ENCODE results near the gene POU2F3. TPM values are rescaled to one million over a fixed set of nuclear protein-coding genes. Genes with fewer than 3 reads are reported as not detected.

Gene POU2F3
- total RNA-seq, 2 experiments from 2014 or later: not detected

DNA sequence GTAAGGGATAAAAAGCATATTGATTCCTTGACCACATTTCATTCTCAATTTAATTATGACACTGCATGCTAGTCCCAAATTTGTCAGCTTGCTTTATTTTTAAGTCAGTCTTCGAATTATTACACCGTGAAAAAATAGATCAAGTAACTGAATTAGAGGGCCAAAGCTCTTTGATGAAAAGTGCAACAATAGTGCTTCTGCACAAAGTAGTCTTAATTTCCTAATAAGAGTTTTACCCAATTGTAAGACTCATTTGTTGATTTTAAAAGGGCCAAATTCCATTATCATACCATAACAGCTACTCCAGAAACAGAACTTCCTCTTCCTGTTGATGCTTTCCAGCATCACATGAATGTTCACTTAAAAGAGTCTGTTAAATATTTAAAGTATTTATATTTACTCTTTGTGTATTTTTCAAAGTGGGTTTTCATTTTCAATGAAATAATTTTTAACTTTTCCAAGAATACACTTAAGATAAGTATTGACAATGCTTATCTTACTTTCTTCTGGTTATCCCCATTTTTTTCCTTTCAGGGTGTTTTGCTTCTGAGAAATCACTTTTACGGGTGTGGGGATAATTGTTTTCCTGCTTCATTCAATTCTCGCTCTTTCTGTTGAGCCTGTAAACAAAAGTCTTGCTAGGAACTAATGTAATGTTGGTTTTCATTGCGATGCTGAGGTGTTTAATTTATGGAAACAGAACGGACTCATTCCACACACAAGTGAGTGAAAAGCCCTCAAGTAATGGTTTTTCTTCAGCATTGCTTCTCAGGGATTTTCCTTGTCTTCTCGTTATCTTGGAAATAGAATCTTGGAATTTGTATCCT lies 98.4 kb downstream of the POU2F3 start:
- ChIA-PET POLR2A (no interaction called here), CTCF (no interaction called here)
- H3K27ac Mint-ChIP-seq: peak overlapping the region; percentile 15
- H3K4me1 Mint-ChIP-seq (ENCODE audit: low read depth): peaks cover 34% of the 10 kb centered on the region
- H3K27me3 Mint-ChIP-seq: peaks cover 48% of the 10 kb centered on the region
- no peaks in the 10 kb centered on the region for H3K9me3 Mint-ChIP-seq
- H3K36me3 Mint-ChIP-seq: peaks cover 11% of the 10 kb centered on the region
- DNase-seq: no peak
- H3K4me3 Mint-ChIP-seq: peak overlapping the region; percentile 88
- intact Hi-C loops (cut with micrococcal nuclease): loop anchor here (10.0 kb wide), 3 partner anchors 166 to 856 kb away; no protein-coding TSS in a partner anchor

DNA sequence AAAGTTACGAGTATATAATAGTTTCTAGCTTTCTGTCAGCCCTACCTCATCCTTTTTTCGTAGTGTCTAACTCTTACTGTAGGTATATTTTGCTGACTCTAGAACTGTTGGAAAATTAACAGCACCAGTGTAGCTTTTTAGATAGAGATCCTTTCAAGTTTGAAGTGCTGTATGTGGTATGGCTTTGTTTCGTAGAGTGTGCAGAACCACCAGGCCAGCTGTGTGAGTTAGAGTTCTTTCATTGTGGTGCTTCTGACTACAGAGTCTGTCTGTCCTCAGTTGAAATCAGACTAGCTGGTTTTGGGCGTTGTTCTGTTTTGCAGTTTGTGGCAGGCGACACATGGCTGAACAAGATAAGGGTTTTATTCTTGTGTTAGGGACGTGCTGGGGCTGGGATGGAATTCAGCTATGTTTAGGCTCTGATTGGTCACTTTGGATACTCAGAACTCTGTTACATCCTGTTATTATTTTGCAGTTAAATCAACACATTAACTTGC lies 99.5 kb downstream of the POU2F3 start:
- no peak for DNase-seq
- Mint-ChIP-seq H3K36me3 (peaks cover 11% of the 10 kb centered on the region), H3K27me3 (peaks cover 45% of the 10 kb centered on the region), H3K4me1 (ENCODE audit: low read depth) (peaks cover 40% of the 10 kb centered on the region), H3K27ac (no peak overlapping the region), H3K4me3 (no peak overlapping the region), H3K9me3 (no peaks in the 10 kb centered on the region)
- intact Hi-C loops (cut with micrococcal nuclease): loop anchor here (10.0 kb wide), 3 partner anchors 165 to 855 kb away; no protein-coding TSS in a partner anchor
- CTCF ChIA-PET: interaction anchor here (1.2 kb wide), 1 partner anchor 13 kb away, joined by 5 read pairs; no protein-coding TSS in a partner anchor
- POLR2A ChIA-PET: no interaction called here

DNA sequence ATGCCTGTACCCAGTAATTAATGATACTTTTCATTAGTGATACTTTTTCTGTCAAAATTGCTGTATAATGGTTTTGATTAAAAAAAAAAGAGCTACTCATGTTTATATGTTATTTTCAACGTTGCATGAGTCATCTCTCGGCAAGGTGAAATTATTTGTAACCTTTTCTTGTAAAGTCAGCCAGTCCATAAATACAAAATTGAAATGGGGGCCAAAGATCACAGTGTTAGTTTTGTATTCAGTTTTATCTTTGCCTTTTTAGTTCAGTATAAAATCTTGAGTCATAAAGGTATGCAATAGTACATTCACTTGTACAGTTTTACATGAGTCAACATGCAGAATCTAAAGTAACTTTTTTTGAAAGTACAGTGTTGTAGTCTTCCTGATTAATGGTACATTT lies 100.6 kb downstream of the POU2F3 start:
- POLR2A ChIA-PET: no interaction called here
- peaks cover 50% of the 10 kb centered on the region for H3K27me3 Mint-ChIP-seq
- intact Hi-C loops (cut with micrococcal nuclease): loop anchor here (5.0 kb wide), 1 partner anchor 497 kb away; no protein-coding TSS in a partner anchor

DNA sequence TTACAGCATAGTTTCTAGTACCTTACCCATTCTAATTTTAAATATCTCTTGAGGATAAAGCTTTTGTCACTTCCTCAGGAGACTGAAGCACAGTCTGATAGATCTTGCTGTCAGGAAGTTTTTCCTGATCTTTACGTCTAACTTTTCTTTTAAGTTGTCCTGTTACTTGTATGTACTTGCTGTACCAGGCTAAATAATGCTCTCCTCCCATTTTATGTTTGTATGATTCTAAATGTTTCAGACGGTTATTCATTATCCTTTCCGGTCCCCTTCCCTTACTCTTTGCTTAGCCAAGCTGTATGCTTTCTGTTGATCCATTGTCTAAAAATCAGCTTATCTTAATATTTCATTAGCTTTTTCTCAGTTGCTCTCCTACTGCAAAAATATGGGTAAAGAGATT lies 102.3 kb downstream of the POU2F3 start:
- Mint-ChIP-seq H3K27ac (no peak overlapping the region), H3K27me3 (peaks cover 59% of the 10 kb centered on the region), H3K4me3 (no peak overlapping the region), H3K4me1 (ENCODE audit: low read depth) (peaks cover 50% of the 10 kb centered on the region), H3K9me3 (no peaks in the 10 kb centered on the region), H3K36me3 (peaks cover 6% of the 10 kb centered on the region)
- DNase-seq: no peak
- intact Hi-C loops (cut with micrococcal nuclease): loop anchor here (5.0 kb wide), 1 partner anchor 495 kb away; no protein-coding TSS in a partner anchor
- ChIA-PET POLR2A (no interaction called here), CTCF (no interaction called here)

More for the DNA sequence above, 100.6 kb downstream of the POU2F3 start:
- CTCF ChIA-PET: no interaction called here
- Mint-ChIP-seq H3K36me3 (peaks cover 11% of the 10 kb centered on the region), H3K4me3 (no peak overlapping the region), H3K4me1 (ENCODE audit: low read depth) (peaks cover 46% of the 10 kb centered on the region), H3K9me3 (no peaks in the 10 kb centered on the region), H3K27ac (no peak overlapping the region)
- no peak for DNase-seq

DNA sequence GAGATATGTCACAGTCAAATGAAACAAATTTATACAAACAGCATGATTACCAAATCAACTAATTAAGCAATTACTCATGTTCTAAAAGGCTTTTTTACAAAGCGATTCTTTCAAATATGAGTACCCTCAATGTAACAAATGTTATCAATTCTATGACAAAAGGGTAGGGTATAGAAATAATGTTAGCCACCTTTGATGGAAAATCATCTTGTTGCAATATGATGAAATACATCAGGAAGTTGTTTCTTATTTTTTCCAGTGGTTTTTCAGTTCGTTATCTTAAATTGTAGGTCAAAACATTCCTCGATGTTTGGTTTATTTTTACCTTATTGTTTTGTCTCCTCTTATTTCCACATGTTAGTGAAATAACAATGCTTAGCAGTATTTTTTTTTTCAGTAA lies 102.7 kb downstream of the POU2F3 start:
- Mint-ChIP-seq H3K27me3 (peaks cover 58% of the 10 kb centered on the region), H3K9me3 (no peaks in the 10 kb centered on the region), H3K36me3 (peaks cover 5% of the 10 kb centered on the region), H3K4me3 (no peak overlapping the region), H3K4me1 (ENCODE audit: low read depth) (peaks cover 47% of the 10 kb centered on the region), H3K27ac (no peak overlapping the region)
- no peak for DNase-seq
- POLR2A ChIA-PET: no interaction called here
- intact Hi-C loops (cut with micrococcal nuclease): loop anchor here (5.0 kb wide), 1 partner anchor 495 kb away; no protein-coding TSS in a partner anchor
- CTCF ChIA-PET: no interaction called here

DNA sequence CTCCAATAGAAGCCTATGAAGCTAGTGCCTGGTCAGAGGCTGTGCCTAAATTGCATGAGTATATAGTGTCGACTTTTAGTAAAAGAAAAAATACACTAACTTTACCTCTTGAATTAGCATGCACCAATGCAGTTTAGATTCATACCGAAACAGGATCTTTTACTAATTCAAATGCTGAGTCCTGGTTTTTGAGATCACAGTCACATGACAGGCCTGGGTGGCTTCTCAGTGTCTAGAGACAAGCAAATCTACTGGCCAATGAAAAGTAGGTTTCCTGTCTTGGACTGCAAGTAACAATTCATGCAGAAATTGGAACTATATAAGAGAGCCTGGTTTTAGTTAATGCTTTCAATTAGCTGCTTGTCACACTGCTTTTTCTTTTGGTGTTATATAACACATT lies 103.5 kb downstream of the POU2F3 start:
- Mint-ChIP-seq H3K9me3 (no peaks in the 10 kb centered on the region), H3K27ac (no peak overlapping the region), H3K4me1 (ENCODE audit: low read depth) (peaks cover 41% of the 10 kb centered on the region), H3K36me3 (peaks cover 5% of the 10 kb centered on the region), H3K4me3 (no peak overlapping the region), H3K27me3 (peaks cover 56% of the 10 kb centered on the region)
- peak; percentile 26 for DNase-seq
- CTCF ChIA-PET: no interaction called here
- POLR2A ChIA-PET: no interaction called here
- intact Hi-C loops (cut with micrococcal nuclease): loop anchor here (5.0 kb wide), 1 partner anchor 494 kb away; no protein-coding TSS in a partner anchor

DNA sequence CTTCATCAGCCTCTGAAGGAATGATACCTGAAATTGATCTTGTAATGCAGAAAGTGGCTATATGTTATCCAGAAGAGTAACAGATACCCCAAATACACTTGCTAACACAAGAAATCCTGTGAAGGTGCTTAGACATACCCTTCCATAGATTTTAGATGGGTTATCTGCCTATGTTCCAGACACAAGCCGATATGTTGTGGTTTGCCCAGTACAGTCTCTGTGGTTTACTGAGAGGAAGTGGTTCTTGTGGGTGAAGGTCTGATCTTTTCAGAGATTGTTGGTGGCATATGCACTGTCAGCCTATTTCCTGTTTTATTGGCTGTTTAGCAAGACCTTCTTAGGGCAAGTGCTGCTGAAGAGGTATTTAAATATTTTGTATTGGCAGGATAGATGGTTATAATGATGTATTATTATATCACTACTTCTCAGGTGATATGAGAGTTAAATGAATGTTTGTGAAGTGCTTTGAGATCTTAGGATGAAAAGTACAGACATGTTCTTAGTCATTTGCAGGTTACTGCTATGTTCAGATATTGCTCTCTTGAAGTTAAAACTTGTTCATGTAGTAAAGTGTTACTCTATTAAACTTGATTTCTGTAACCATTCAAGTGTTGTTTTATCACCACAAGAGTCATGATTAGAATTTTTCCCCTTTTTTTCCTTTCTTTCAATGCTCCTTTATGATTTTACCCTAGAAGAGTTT lies 104.5 kb downstream of the POU2F3 start:
- H3K4me3 Mint-ChIP-seq: peak overlapping the region; percentile 10
- CTCF ChIA-PET: interaction anchor here (1.0 kb wide), 1 partner anchor 9 kb away, joined by 4 read pairs; no protein-coding TSS in a partner anchor
- H3K4me1 Mint-ChIP-seq (ENCODE audit: low read depth): peaks cover 38% of the 10 kb centered on the region
- H3K36me3 Mint-ChIP-seq: peaks cover 5% of the 10 kb centered on the region
- intact Hi-C loops (cut with micrococcal nuclease): loop anchor here (1.0 to 5.0 kb wide), 3 partner anchors 8 to 493 kb away; partner anchors contain the start of gene ARHGEF12
- POLR2A ChIA-PET: no interaction called here
- DNase-seq: peak; percentile 58
- no peak overlapping the region for H3K27ac Mint-ChIP-seq
- peaks cover 56% of the 10 kb centered on the region for H3K27me3 Mint-ChIP-seq
- H3K9me3 Mint-ChIP-seq: no peaks in the 10 kb centered on the region

DNA sequence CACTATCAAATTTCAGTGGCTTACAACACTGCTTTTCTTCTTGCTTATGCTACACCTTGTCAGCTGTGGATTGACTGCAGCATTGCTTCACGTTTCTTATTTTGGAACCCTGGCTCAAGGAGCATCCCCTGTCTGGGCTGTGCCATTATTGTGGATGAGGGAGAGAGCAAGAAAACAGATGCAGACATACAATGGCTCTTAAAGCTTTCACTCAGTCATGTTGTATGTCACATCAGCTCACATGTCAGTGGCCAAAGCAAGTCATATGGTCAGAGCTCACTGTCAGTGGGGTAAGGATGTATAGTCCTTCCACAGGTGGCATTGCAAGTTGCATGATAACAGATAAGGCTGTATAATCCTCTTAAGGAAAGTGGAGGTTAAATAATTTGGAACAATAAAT lies 106.3 kb downstream of the POU2F3 start:
- no peak overlapping the region for H3K27ac Mint-ChIP-seq
- DNase-seq: no peak
- ChIA-PET CTCF (no interaction called here), POLR2A (interaction anchor here (0.7 kb wide), 1 partner anchor 1013 kb away, joined by 3 read pairs; no protein-coding TSS in a partner anchor)
- peaks cover 56% of the 10 kb centered on the region for H3K27me3 Mint-ChIP-seq
- no peak overlapping the region for H3K4me3 Mint-ChIP-seq
- H3K9me3 Mint-ChIP-seq: no peaks in the 10 kb centered on the region
- intact Hi-C loops (cut with micrococcal nuclease): no loop called here
- H3K36me3 Mint-ChIP-seq: peaks cover 3% of the 10 kb centered on the region
- H3K4me1 Mint-ChIP-seq (ENCODE audit: low read depth): peaks cover 26% of the 10 kb centered on the region

DNA sequence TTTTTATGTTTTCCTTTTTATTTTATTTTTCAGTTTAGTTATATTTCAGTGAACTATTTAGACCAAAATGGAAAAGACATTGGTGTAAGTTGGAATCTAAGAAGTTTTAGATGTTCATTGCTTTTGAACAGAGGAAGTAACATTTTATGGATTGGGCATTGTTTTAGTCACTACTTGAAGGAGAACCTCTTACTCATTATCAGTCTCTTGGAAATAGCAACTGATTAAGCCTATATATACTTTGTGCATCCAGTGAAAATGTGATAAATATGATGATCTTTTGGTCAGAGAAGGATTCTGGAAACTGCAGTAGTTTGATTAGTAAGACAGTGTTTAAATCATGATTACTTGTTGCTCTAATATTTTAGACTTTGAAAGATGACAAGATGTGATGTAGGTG lies 110.7 kb downstream of the POU2F3 start:
- ChIA-PET CTCF (interaction anchor here (2.9 kb wide), 1 partner anchor 16 kb away, joined by 12 read pairs; no protein-coding TSS in a partner anchor), POLR2A (no interaction called here)
- Mint-ChIP-seq H3K4me3 (no peak overlapping the region), H3K27me3 (peaks cover 52% of the 10 kb centered on the region), H3K9me3 (no peaks in the 10 kb centered on the region), H3K4me1 (ENCODE audit: low read depth) (peaks cover 9% of the 10 kb centered on the region), H3K27ac (no peak overlapping the region), H3K36me3 (no peaks in the 10 kb centered on the region)
- DNase-seq: no peak
- intact Hi-C loops (cut with micrococcal nuclease): no loop called here

DNA sequence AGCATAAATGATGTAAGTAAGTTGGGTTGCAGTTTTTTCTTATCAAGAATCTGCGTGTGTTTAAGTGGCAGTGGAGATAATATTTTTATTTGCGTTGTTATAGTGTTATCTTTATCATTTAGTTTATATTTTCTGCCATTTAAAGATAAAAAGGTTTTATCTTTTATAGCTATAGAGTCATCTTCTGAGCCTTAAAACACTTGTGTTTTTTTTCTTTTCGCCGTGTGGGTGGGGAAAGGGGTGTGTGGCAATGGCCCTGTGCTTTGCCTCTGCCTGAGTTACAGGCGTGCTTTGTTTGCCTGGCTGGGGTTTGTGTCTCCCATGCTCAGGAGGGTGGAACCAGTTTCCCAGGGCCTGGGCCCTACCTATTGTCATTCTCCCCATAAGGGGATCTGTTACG lies 112.5 kb downstream of the POU2F3 start:
- Mint-ChIP-seq H3K4me3 (no peak overlapping the region), H3K27me3 (peaks cover 41% of the 10 kb centered on the region), H3K9me3 (no peaks in the 10 kb centered on the region), H3K4me1 (ENCODE audit: low read depth) (no peaks in the 10 kb centered on the region), H3K27ac (no peak overlapping the region), H3K36me3 (no peaks in the 10 kb centered on the region)
- CTCF ChIA-PET: no interaction called here
- intact Hi-C loops (cut with micrococcal nuclease): no loop called here
- POLR2A ChIA-PET: no interaction called here
- DNase-seq: no peak

DNA sequence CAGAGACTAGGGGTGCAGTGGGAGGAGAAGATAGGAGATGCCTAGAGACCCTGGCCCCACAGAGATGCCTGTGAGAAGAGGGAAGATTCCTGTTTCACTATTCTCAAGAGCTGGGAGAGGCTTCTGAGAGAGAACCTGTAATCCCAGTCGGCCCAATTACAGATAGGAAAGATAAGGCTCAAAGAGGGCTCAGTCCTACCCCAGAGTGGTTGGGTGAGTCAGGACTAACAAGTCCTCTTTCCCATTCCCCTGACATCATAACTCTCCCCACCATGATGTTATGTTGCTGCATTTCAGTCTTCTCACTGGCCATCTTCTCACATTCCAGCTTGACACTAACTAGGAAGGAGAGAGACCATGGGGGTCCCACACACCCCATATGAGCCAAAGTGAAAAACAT lies 114.1 kb downstream of the POU2F3 start:
- Mint-ChIP-seq H3K4me1 (ENCODE audit: low read depth) (no peaks in the 10 kb centered on the region), H3K27ac (no peak overlapping the region), H3K36me3 (no peaks in the 10 kb centered on the region), H3K9me3 (no peaks in the 10 kb centered on the region), H3K4me3 (no peak overlapping the region), H3K27me3 (peaks cover 37% of the 10 kb centered on the region)
- intact Hi-C loops (cut with micrococcal nuclease): no loop called here
- DNase-seq: no peak
- CTCF ChIA-PET: no interaction called here
- POLR2A ChIA-PET: no interaction called here

DNA sequence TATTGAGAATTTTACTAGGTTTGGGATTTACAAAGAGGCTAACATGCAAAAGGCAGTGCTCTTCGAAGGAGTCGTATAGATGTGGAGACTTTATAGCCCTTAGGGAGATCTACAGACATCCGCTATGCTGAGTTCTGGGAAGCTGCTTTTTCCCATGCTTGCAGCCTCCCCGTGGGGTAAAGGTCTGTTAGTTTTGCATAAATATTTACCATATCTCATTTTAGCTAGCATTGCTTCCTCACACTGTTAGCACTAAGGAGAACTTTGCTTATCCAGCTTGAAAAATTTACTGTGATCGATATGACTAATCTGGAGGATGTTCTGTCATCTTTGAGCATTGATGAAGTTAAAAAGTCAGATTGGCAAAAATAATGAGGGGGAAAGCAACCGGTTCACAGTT lies 114.8 kb downstream of the POU2F3 start:
- DNase-seq: no peak
- Mint-ChIP-seq H3K27ac (no peak overlapping the region), H3K4me3 (no peak overlapping the region), H3K9me3 (no peaks in the 10 kb centered on the region), H3K27me3 (peaks cover 34% of the 10 kb centered on the region), H3K4me1 (ENCODE audit: low read depth) (no peaks in the 10 kb centered on the region), H3K36me3 (no peaks in the 10 kb centered on the region)
- intact Hi-C loops (cut with micrococcal nuclease): no loop called here
- POLR2A ChIA-PET: no interaction called here
- CTCF ChIA-PET: no interaction called here
